ENCODE measurements around the gene ANKS1A.
"Not testable (repeated sequence)": the region's sequence is repeated elsewhere in the genome, so short reads cannot be mapped to it uniquely, and the experiment has no call there.

ANKS1A gene

DNA sequence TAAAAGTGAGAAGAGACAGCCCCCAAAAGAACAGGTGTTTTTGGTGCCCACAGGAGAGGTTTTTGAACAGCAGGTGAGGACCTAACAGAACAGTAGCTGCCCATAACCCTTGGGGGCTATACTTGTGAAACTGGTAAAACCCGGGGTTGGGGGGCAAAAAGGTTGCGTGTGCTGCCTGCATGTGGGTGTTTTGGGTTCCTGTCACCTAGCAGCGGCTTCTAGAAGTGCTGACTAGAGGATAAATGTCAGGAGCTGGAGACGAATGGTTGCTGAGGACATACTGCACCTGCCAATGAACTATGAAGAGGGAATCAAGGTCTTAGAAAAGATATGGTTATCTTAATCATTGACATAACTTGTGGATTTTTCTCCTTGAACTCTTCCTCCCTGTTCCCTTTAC lies 17.2 kb upstream of the ANKS1A start:
- no peak for DNase-seq (ENCODE audit: extremely low read depth, low read depth)
- TF ChIP-seq CTCF (IDR thresholded peaks at IDR 0.05; ENCODE audit: low read depth, low read length): no peak

DNA sequence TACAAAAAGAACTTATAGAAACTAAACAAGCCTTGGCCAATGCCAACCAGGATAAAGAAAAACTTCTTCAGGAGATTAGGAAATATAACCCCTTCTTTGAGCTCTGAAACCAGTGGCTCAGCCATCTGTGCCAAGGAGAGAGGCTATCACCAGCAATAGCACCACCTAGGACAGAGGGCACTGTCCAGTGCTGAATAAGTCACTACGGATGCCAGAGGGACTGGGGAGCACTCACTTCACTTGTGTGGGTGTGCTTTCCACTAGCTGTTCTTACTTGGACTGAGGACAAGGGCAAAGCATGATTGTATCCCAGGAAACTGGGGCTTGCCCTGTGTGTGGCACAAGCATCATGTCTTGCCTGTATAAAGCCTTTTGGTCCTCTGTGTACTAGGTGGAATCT lies 16.7 kb upstream of the ANKS1A start:
- no peak for TF ChIP-seq CTCF (IDR thresholded peaks at IDR 0.05; ENCODE audit: low read depth, low read length)
- no peak for DNase-seq (ENCODE audit: extremely low read depth, low read depth)

- no peak for TF ChIP-seq CTCF (IDR thresholded peaks at IDR 0.05; ENCODE audit: low read depth, low read length)
- no peak for DNase-seq (ENCODE audit: extremely low read depth, low read depth)
Observed at GRCh38 chr6:34875292-34876213, 13.5 kb upstream of the ANKS1A start.

DNA sequence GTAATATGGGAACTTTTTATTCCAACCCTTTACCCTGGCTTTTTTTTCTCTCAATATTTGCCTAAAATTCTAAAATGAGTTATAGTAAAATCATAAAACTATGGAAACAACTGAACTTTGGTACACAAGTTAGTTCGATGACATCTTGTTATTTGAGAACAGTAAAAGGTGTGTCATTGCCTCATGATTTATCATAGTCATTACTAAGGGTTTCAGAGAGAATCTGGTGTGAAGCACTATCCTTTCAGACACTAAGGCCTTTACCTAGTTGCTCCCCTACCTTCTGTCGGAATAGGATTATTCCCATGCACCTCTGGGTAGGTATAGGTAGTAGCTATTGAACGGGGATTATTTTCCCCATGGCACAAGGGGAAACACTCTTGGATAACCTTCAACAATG lies 12.6 kb upstream of the ANKS1A start:
- no peak for TF ChIP-seq CTCF (IDR thresholded peaks at IDR 0.05; ENCODE audit: low read depth, low read length)
- DNase-seq (ENCODE audit: extremely low read depth, low read depth): no peak

DNA sequence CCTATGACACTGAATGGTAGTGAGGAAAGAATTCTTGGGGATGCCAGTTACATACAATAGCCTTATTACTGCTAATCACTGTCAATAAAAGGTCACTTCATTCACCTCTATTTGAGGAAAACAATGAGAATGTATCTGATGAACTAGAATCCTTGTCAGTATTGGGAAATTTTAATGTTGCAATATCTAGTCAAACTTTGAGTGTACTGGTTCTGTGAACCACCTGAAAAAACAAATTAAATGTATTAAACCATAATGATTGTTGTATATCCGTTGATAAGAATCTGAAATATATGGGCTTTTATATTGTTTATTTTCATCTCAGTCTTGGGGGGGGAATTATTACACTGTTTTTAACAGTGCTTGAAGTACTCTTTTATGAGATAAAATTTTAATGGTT lies 11.8 kb upstream of the ANKS1A start:
- no peak for DNase-seq (ENCODE audit: extremely low read depth, low read depth)
- TF ChIP-seq CTCF (IDR thresholded peaks at IDR 0.05; ENCODE audit: low read depth, low read length): no peak

DNA sequence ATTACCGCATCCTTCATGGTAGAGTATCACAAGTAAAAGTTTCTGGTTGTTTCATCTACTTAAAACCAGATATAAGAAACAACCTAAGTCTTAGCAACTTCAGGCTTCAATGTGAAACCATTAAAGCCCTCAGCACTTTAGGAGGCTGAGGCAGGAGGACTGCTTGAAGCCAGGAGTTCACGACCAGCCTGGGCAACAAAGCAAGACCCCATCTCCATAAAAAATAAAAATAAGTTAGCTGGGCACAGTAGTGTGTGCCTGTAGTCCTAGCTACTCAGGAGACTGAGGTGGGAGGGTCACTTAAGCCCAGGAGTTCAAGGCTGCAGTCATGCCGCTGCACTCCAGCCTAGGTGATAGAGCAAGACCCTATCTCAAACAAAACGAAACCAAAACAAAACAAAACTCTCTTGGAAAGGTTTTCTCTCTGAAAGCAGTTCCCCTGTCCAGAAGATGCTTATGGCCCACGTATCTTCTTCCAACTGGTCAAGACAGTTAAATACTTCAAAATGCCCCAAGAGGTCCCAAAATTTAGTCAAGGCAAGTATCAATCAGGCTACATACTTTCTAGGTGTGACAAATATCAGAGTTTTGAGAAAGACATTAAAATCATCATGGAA lies 11.1 kb upstream of the ANKS1A start:
- no peak for TF ChIP-seq CTCF (IDR thresholded peaks at IDR 0.05; ENCODE audit: low read depth, low read length)
- no peak for DNase-seq (ENCODE audit: extremely low read depth, low read depth)

DNA sequence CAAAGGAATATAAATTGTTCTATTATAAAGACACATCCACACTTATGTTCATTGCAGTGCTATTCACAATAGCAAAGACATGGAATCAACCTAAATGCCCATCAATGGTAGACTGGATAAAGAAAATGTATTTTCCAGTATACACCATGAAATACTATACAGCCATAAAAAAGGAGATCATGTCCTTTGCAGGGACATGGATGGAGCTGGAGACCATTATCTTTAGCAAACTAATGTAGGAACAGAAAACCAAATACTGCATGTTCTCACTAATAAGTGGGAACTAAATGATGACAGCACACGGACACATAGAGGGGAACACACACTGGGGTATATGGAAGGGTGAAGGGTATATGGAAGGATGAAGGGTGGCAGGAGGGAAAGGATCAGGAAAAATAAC lies 5.0 kb upstream of the ANKS1A start:
- not testable (repeated sequence) for DNase-seq (ENCODE audit: extremely low read depth, low read depth)

Data from AG09319 (cell line).